HFF-Myc (cell line): ENCODE data around the gene CDK12.
"Not testable (repeated sequence)": the region's sequence is repeated elsewhere in the genome, so short reads cannot be mapped to it uniquely, and the experiment has no call there.

Experiments
- DNase-seq: peaks from one replicate; pipeline ENCODE4 v3.0.0-alpha.2; 2011; ENCODE audit warnings: low read depth; ENCODE audit errors: extremely low read depth
- H3K4me3 ChIP-seq: replicated peaks from 2 replicates; pipeline ENCODE4 v1.5.1; 2011; ENCODE audit warnings: low read depth, mild to moderate bottlenecking, control low read depth, low read length
- CTCF ChIP-seq: IDR thresholded peaks from 2 replicates; pipeline ENCODE4 v1.5.1; 2012; ENCODE audit warnings: mild to moderate bottlenecking, low read depth, low read length, control low read depth; ENCODE audit errors: missing control alignments

CDK12 gene

GRCh38 chr17:39538866-39539265, 77.6 kb downstream of the CDK12 start:
- TF ChIP-seq CTCF = no peak
- no peak overlapping the region for H3K4me3 ChIP-seq
- no peak for DNase-seq

GRCh38 chr17:39540611-39541010, 79.3 kb downstream of the CDK12 start:
- no peak for DNase-seq
- no peak for TF ChIP-seq CTCF

GRCh38 chr17:39541652-39542051, 80.4 kb downstream of the CDK12 start:
- no peak for DNase-seq
- H3K4me3 ChIP-seq = no peak overlapping the region
- no peak for TF ChIP-seq CTCF

More at GRCh38 chr17:39540611-39541010, 79.3 kb downstream of the CDK12 start:
- H3K4me3 ChIP-seq = no peak overlapping the region

GRCh38 chr17:39543176-39543575, 81.9 kb downstream of the CDK12 start:
- TF ChIP-seq CTCF = no peak
- H3K4me3 ChIP-seq = no peak overlapping the region
- no peak for DNase-seq

- no peak for TF ChIP-seq CTCF
- no peak for DNase-seq
- H3K4me3 ChIP-seq = no peak overlapping the region
Observed at GRCh38 chr17:39543664-39544063, 82.4 kb downstream of the CDK12 start.

- H3K4me3 ChIP-seq, DNase-seq: not testable (repeated sequence)
Observed at GRCh38 chr17:39544361-39544760, 83.1 kb downstream of the CDK12 start.

- TF ChIP-seq CTCF = peak; percentile 94
- H3K4me3 ChIP-seq = no peak overlapping the region
- DNase-seq = peak; percentile 6
Observed at GRCh38 chr17:39547713-39548478, 86.6 kb downstream of the CDK12 start.
